C4-2B (cell line): ENCODE data around the gene LRRC32.

Source experiments
- H3K27ac ChIP-seq: fragments of 450-650 bp; 2 replicates; pipeline ENCODE4 v1.5.1; 2017
- CTCF ChIP-seq: fragments of 450-650 bp; conservative IDR thresholded peaks from 2 replicates; pipeline ENCODE4 v1.5.1; 2017; ENCODE audit warnings: mild to moderate bottlenecking
- ZFX ChIP-seq: fragments of 450-650 bp; IDR thresholded peaks from 2 replicates; pipeline ENCODE4 v1.6.1; 2017

LRRC32 gene

GRCh38 chr11:76665172-76665571, 5.4 kb downstream of the LRRC32 start:
- H3K27ac ChIP-seq = no peak overlapping the region
- no peak for TF ChIP-seq ZFX
- TF ChIP-seq CTCF = no peak

- H3K27ac ChIP-seq = no peak overlapping the region
- TF ChIP-seq ZFX = no peak
- TF ChIP-seq CTCF = no peak
Measured at GRCh38 chr11:76664578-76665061, 5.9 kb downstream of the LRRC32 start.

- H3K27ac ChIP-seq = no peak overlapping the region
- TF ChIP-seq CTCF (no peak), ZFX (no peak)
Measured at GRCh38 chr11:76663912-76664440, 6.6 kb downstream of the LRRC32 start.

GRCh38 chr11:76663486-76663810, 7.1 kb downstream of the LRRC32 start:
- H3K27ac ChIP-seq = no peak overlapping the region
- TF ChIP-seq ZFX (no peak), CTCF (no peak)

GRCh38 chr11:76662656-76663485, 7.7 kb downstream of the LRRC32 start:
- no peak for TF ChIP-seq ZFX
- H3K27ac ChIP-seq = no peak overlapping the region

GRCh38 chr11:76661834-76662434, 8.6 kb downstream of the LRRC32 start:
- peak overlapping the region; percentile 81 for H3K27ac ChIP-seq
- TF ChIP-seq ZFX (no peak), CTCF (no peak)

- TF ChIP-seq CTCF = no peak
- 0 out of 2 replicates have a peak, but pooled peaks have one; percentile 25 for TF ChIP-seq ZFX
- peak overlapping the region; percentile 81 for H3K27ac ChIP-seq
Measured at GRCh38 chr11:76661306-76661751, 9.2 kb downstream of the LRRC32 start.
